ENCODE results near the gene AADACL3.

The AADACL3 gene

GRCh38 chr1:12761781-12762180, 45.9 kb downstream of the AADACL3 start:
- Histone ChIP-seq H3K4me1 (ENCODE audit: insufficient read depth, low read length) (no peaks in the 10 kb centered on the region), H3K4me3 (ENCODE audit: low read length) (no peak overlapping the region), H3K27me3 (ENCODE audit: insufficient read depth, low read length) (peaks cover 5% of the 10 kb centered on the region), H3K36me3 (ENCODE audit: insufficient read depth, low read length) (no peaks in the 10 kb centered on the region), H3K9me3 (ENCODE audit: low read length) (no peaks in the 10 kb centered on the region), H2AFZ (ENCODE audit: low read depth, low read length) (no peak overlapping the region)

- Histone ChIP-seq H3K27me3 (ENCODE audit: insufficient read depth, low read length) (peaks cover 5% of the 10 kb centered on the region), H2AFZ (ENCODE audit: low read depth, low read length) (no peak overlapping the region), H3K4me1 (ENCODE audit: insufficient read depth, low read length) (no peaks in the 10 kb centered on the region), H3K36me3 (ENCODE audit: insufficient read depth, low read length) (no peaks in the 10 kb centered on the region), H3K9me3 (ENCODE audit: low read length) (no peaks in the 10 kb centered on the region), H3K4me3 (ENCODE audit: low read length) (no peak overlapping the region)
These were observed 46.9 kb downstream of the AADACL3 start for GRCh38 chr1:12762766-12763165.

- Histone ChIP-seq H3K9me3 (ENCODE audit: low read length) (no peaks in the 10 kb centered on the region), H2AFZ (ENCODE audit: low read depth, low read length) (no peak overlapping the region), H3K4me3 (ENCODE audit: low read length) (no peak overlapping the region)
These were observed 47.6 kb downstream of the AADACL3 start for GRCh38 chr1:12763479-12763878.

GRCh38 chr1:12764016-12764415, 48.1 kb downstream of the AADACL3 start:
- H3K4me1 ChIP-seq (ENCODE audit: insufficient read depth, low read length) = no peaks in the 10 kb centered on the region
- H3K27me3 ChIP-seq (ENCODE audit: insufficient read depth, low read length) = peaks cover 2% of the 10 kb centered on the region
- H3K36me3 ChIP-seq (ENCODE audit: insufficient read depth, low read length) = no peaks in the 10 kb centered on the region
- no peaks in the 10 kb centered on the region for H3K9me3 ChIP-seq (ENCODE audit: low read length)
- no peak overlapping the region for H3K4me3 ChIP-seq (ENCODE audit: low read length)
- H2AFZ ChIP-seq (ENCODE audit: low read depth, low read length) = no peak overlapping the region

More at GRCh38 chr1:12763479-12763878, 47.6 kb downstream of the AADACL3 start:
- Histone ChIP-seq H3K4me1 (ENCODE audit: insufficient read depth, low read length) (no peaks in the 10 kb centered on the region), H3K36me3 (ENCODE audit: insufficient read depth, low read length) (no peaks in the 10 kb centered on the region), H3K27me3 (ENCODE audit: insufficient read depth, low read length) (peaks cover 5% of the 10 kb centered on the region)

GRCh38 chr1:12769031-12769430, 53.1 kb downstream of the AADACL3 start:
- Histone ChIP-seq H3K4me1 (ENCODE audit: insufficient read depth, low read length) (no peaks in the 10 kb centered on the region), H3K9me3 (ENCODE audit: low read length) (no peaks in the 10 kb centered on the region), H3K36me3 (ENCODE audit: insufficient read depth, low read length) (no peaks in the 10 kb centered on the region), H3K4me3 (ENCODE audit: low read length) (no peak overlapping the region), H3K27me3 (ENCODE audit: insufficient read depth, low read length) (peaks cover 6% of the 10 kb centered on the region), H2AFZ (ENCODE audit: low read depth, low read length) (no peak overlapping the region)

- no peaks in the 10 kb centered on the region for H3K9me3 ChIP-seq (ENCODE audit: low read length)
- H3K4me3 ChIP-seq (ENCODE audit: low read length) = no peak overlapping the region
- H2AFZ ChIP-seq (ENCODE audit: low read depth, low read length) = no peak overlapping the region
- H3K4me1 ChIP-seq (ENCODE audit: insufficient read depth, low read length) = no peaks in the 10 kb centered on the region
- peaks cover 6% of the 10 kb centered on the region for H3K27me3 ChIP-seq (ENCODE audit: insufficient read depth, low read length)
- no peaks in the 10 kb centered on the region for H3K36me3 ChIP-seq (ENCODE audit: insufficient read depth, low read length)
These were observed 54.1 kb downstream of the AADACL3 start for GRCh38 chr1:12769976-12770505.

- Histone ChIP-seq H3K4me1 (ENCODE audit: insufficient read depth, low read length) (no peaks in the 10 kb centered on the region), H3K4me3 (ENCODE audit: low read length) (no peak overlapping the region)
These were observed 54.7 kb downstream of the AADACL3 start for GRCh38 chr1:12770620-12771019.

GRCh38 chr1:12771186-12771585, 55.3 kb downstream of the AADACL3 start:
- H3K9me3 ChIP-seq (ENCODE audit: low read length) = no peaks in the 10 kb centered on the region
- H2AFZ ChIP-seq (ENCODE audit: low read depth, low read length) = no peak overlapping the region
- peaks cover 6% of the 10 kb centered on the region for H3K27me3 ChIP-seq (ENCODE audit: insufficient read depth, low read length)
- no peak overlapping the region for H3K4me3 ChIP-seq (ENCODE audit: low read length)
- H3K36me3 ChIP-seq (ENCODE audit: insufficient read depth, low read length) = no peaks in the 10 kb centered on the region
- H3K4me1 ChIP-seq (ENCODE audit: insufficient read depth, low read length) = no peaks in the 10 kb centered on the region

More at GRCh38 chr1:12770620-12771019, 54.7 kb downstream of the AADACL3 start:
- Histone ChIP-seq H3K27me3 (ENCODE audit: insufficient read depth, low read length) (peaks cover 6% of the 10 kb centered on the region), H3K36me3 (ENCODE audit: insufficient read depth, low read length) (no peaks in the 10 kb centered on the region), H2AFZ (ENCODE audit: low read depth, low read length) (no peak overlapping the region), H3K9me3 (ENCODE audit: low read length) (no peaks in the 10 kb centered on the region)

GRCh38 chr1:12772520-12772919, 56.6 kb downstream of the AADACL3 start:
- Histone ChIP-seq H3K4me3 (ENCODE audit: low read length) (no peak overlapping the region), H3K9me3 (ENCODE audit: low read length) (no peaks in the 10 kb centered on the region), H3K36me3 (ENCODE audit: insufficient read depth, low read length) (no peaks in the 10 kb centered on the region), H3K4me1 (ENCODE audit: insufficient read depth, low read length) (no peaks in the 10 kb centered on the region), H3K27me3 (ENCODE audit: insufficient read depth, low read length) (peaks cover 14% of the 10 kb centered on the region), H2AFZ (ENCODE audit: low read depth, low read length) (no peak overlapping the region)

GRCh38 chr1:12773438-12773837, 57.5 kb downstream of the AADACL3 start, which contains the start of gene PRAMEF12:
Gene PRAMEF12 (plus strand): TSS chr1:12773738. CDS start chr1:12774868, 1,130 bp downstream.
- no peaks in the 10 kb centered on the region for H3K9me3 ChIP-seq (ENCODE audit: low read length)
- H3K4me3 ChIP-seq (ENCODE audit: low read length) = no peak within 1 kb of the TSS
- peaks cover 14% of the 10 kb centered on the region for H3K27me3 ChIP-seq (ENCODE audit: insufficient read depth, low read length)
- H3K36me3 ChIP-seq (ENCODE audit: insufficient read depth, low read length) = no peaks in the 10 kb centered on the region
- no peak within 1 kb of the TSS for H2AFZ ChIP-seq (ENCODE audit: low read depth, low read length)
- H3K4me1 ChIP-seq (ENCODE audit: insufficient read depth, low read length) = no peaks in the 10 kb centered on the region

- H3K4me1 ChIP-seq (ENCODE audit: insufficient read depth, low read length) = no peaks in the 10 kb centered on the region
- peaks cover 17% of the 10 kb centered on the region for H3K27me3 ChIP-seq (ENCODE audit: insufficient read depth, low read length)
- no peak overlapping the region for H2AFZ ChIP-seq (ENCODE audit: low read depth, low read length)
- no peaks in the 10 kb centered on the region for H3K36me3 ChIP-seq (ENCODE audit: insufficient read depth, low read length)
- no peak overlapping the region for H3K4me3 ChIP-seq (ENCODE audit: low read length)
- no peaks in the 10 kb centered on the region for H3K9me3 ChIP-seq (ENCODE audit: low read length)
These were observed 59.0 kb downstream of the AADACL3 start for GRCh38 chr1:12774801-12775345.

GRCh38 chr1:12775443-12775842, 59.5 kb downstream of the AADACL3 start:
- no peak overlapping the region for H2AFZ ChIP-seq (ENCODE audit: low read depth, low read length)
- peaks cover 16% of the 10 kb centered on the region for H3K27me3 ChIP-seq (ENCODE audit: insufficient read depth, low read length)
- H3K36me3 ChIP-seq (ENCODE audit: insufficient read depth, low read length) = no peaks in the 10 kb centered on the region
- H3K4me1 ChIP-seq (ENCODE audit: insufficient read depth, low read length) = no peaks in the 10 kb centered on the region
- H3K4me3 ChIP-seq (ENCODE audit: low read length) = no peak overlapping the region
- H3K9me3 ChIP-seq (ENCODE audit: low read length) = no peaks in the 10 kb centered on the region

GRCh38 chr1:12776801-12777557, 61.1 kb downstream of the AADACL3 start:
- Histone ChIP-seq H3K27me3 (ENCODE audit: insufficient read depth, low read length) (peaks cover 12% of the 10 kb centered on the region), H2AFZ (ENCODE audit: low read depth, low read length) (no peak overlapping the region), H3K9me3 (ENCODE audit: low read length) (no peaks in the 10 kb centered on the region), H3K4me1 (ENCODE audit: insufficient read depth, low read length) (no peaks in the 10 kb centered on the region), H3K4me3 (ENCODE audit: low read length) (no peak overlapping the region), H3K36me3 (ENCODE audit: insufficient read depth, low read length) (no peaks in the 10 kb centered on the region)
